Bone marrow (tissue), 2 donors: ENCODE results near the gene MSL3B.

Experiments used
- DNase-seq, 2 donors: peaks; one replicate each; lab custom pipeline; 2025; lab: John Stamatoyannopoulos, UW

MSL3B gene

DNA sequence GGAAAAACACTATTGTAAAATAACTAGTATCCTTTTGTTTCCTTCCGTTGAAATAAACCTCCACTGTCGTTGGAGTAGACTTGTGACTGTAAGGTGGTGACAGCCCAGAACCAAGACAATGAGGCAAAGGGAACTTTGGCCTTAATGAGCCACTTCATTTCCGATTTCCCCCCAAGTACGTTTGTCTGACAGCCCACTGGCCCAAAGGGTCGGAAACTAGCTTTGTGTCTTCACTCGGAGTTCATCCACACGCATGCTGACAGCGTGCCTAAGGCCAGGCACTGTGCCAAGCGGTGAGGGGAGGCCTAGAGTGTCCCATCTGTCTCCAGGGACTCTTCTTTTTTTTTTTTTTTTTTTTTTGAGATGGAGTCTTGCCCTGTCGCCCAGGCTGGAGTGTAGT, 34.8 kb downstream of the MSL3B start:
- DNase-seq, result no peak

DNA sequence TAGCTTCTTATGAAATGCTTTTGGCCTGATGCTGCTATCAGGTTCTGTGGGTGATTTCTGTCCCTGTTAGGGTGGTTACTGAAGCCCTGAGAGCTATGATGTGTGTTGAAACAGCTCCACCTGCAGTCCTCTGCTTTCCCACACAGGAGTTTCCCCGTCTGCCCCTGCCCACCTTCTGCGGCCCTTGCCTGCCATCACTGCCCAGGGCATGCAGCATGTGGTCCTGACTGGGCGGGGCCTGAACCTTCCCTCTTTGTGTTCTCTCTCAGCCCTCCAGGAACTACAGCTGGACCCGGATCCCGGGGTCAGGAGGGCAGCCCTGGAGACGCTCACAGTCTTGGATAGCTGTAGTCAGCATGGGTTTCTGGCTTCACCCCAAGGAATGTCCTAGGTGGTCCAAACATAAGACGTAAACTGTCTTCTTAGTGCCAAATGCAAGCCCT, 35.3 kb downstream of the MSL3B start:
- DNase-seq, result no peak

DNA sequence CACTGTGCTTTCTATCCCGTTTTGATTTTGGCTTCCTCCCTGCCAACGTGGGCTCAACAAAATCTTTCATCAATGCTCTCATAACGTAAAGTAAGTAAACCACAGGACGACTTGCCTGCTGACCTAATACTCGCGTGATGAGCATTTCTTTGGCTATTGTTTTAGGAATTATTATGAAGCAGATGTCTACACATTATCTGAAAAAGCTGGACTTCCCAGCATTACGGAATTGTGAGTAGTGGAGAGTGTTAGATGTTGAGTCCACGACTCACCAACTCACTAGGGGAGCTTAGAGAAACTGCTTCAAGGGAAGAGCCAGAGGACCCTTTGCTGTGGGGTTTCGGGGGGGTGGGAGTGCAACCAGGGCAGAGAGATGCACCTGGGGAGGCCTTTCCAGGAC, 35.8 kb downstream of the MSL3B start:
- no peak for DNase-seq

DNA sequence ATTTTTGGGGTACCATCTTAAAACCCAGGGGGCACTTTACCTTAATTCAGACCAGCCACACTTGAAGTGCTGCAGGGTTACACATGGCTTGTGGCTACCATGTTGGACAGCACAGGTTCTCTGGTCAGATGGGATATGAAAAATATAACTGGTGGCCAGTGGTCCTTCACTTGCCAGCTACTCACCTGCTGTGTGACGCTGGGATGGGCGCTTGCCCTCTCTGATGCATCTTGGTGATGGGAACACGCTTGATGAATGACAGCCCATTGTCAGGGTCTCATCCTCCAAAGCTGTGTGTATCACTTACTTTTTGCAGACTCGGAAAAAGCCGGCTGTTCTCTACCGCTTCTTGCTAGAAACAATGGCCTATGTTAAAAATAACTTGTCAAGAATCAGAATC, 36.3 kb downstream of the MSL3B start:
- no peak for DNase-seq

DNA sequence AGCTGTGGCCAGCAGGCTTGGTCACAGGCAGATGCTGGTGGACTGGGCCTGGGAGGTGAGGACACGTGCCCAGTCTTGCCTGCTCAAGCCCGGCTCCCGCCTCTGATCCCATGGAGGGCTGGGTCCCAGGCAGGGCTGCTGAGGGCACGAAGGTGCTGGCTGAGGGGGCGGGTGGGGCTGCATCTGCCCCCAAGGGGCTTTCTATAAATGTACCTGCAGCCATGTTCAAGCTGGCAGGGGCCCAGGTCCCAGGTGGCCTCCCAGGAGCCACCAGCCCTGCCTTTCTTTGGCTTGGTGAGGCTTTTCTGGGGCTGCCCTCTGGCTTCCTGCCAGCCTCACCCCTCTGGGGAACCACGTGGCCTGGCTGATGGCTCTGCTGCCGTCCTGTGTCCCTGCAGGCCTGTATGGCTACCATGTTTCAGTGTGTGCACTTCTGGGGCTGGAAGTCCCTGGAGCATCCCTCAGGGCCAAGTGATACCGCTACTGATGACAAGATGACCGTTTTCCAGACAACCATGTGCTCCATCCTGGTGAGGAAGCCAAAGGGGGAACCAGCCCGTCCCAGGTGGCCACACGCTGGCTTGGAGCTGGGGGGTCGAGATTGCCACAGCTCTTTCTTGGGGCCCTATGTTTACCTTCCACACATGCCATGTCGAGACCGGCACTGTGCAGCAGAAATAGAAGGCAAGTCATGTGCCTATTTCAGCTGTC, 37.0 kb downstream of the MSL3B start:
- DNase-seq, result no peak

DNA sequence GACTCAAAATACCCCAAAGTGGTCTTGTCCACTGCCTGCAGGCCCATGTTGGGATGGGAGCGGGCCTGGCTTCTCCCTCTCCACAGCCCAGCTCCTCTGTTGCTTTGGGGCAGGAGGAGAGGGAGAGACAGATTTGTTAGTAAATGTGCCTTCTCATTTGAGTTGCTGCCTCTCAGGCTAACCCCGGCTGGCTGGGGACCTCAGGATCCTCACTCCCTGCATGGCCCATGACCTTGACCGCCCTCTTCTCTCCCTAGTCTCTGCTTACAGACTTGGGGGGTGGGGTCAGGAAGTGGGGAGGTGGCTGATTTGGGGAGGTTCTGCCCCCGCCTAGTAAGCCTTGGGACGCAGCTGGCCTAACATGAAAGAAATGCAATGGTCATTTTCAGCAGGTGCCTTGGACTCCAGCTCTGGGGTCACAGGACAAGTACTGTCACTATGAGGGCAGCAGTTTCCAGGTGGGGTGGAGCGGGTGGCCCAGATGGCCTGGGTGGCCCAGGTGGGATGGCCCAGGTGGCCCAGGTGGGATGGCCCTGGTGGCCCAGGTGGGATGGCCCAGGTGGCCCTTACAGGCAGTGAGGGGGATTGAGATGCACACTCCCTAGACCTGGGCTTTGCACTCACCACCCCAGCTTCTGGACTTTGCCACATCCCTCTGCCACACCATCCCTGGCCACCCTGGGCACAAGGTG, 37.9 kb downstream of the MSL3B start:
- no peak for DNase-seq

DNA sequence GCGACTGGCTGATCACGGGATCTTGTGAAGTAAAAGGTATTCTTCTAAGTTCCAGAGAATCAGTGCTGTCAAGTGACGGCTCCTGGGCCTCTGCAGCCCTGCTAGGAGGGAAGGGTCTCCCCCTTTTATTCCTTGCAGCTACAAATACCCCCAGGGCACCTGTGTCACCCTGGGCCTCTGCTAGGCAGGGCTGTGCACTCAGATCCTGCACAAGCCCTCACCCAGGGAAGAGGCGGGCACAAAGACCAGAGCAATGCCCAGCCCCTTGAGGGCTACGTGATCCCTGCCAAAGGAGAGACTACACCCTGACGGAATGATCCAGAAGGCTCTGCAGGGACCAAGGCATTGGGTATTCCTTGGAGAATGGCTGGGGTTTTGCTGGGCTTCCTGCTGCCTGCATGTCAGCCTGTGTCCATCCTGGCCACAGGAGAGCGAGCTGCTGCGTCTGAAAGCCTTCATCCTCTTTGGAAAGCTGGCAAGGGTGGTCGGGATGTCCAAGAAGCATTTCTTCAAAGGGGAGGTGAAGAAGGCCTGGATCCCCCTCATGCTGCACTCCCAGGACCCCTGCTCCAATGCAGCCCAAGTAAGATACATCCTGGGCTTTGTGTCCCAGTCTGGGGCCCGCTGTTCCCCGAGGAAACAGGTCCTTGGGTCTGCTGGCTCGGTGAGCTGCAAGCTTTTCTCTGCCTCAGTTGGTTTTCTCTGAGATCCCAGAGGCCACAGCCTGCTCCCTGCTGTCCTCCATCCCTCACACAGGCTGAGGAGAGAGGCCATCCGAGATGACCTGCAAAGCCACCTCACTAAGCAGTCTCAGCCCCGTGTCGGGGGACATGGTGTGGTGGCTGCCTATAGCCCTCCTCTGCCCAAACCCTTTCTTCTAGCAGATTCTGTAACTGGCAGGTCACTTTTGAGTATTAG, 38.7 kb downstream of the MSL3B start:
- no peak for DNase-seq

DNA sequence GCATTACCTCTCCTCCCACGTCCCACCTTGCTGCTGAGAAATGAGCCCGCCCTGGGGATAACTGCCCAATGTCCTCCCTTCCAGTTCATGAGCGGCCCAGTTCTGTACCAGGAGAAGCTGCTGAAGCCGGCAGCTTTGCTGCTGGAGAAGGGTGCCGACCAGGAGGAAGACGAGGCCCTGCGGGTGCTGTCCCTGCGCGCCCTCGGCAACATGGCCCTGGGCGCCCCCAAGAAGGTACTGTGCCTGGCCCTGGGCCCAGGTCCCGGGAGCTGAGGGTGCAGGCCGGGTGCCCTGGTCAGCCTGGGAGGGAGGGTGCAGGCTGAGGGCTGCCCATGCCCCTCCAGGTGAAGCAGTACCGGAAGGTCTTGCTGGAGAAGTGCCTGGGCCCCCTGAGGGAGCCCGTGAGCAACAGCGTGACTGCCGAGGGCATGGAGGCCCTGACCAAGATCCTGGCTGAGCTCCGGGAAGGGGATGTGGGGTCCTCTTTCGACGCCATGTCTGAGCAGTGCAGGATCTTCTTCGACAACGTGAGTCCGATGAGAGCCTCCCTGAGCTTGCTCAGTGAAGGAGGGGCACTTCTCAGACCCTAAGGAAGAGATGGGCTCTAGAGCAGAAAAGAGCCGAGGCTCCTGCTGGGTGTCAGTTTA, 39.5 kb downstream of the MSL3B start:
- no peak for DNase-seq

DNA sequence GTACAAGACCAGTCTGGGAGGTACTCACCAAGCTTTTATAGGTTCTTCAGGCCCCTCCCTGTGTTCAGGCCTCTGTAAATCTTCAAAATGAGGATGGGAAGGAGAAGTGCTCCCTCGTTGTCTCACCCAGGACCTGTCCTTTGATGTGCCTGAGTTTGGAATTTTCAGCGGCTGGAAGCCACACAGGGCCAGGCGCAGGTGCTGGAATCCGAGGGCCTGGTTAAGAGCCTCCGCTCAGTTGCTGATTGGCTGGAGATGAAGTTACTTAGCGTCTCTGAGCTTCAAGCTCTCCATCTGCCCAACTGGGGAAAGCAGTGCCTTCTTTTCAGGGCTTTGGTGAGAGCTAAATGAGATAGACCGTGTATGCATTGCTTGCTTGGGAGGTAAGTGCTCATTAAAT, 43.8 kb downstream of the MSL3B start:
- DNase-seq, result no peak

DNA sequence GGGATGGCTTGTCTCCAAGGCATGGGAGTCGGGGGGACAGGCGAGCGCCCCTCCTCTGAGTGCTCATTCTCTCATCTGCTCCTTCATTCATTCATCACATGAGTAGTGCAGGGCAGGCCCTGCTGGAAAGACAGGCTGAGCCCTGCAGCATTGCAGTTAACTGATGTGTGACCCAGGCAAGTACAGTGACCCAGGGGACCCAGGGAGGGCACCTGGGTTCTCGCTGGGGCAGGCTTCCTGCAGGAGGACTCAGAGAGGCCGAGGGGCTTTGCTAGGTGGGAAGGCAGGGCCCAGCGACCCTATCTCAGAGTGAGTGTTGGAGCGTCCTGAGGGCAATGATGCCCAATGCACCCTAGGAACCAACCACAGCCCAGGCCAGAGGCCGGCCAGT, 44.5 kb downstream of the MSL3B start:
- no peak for DNase-seq

DNA sequence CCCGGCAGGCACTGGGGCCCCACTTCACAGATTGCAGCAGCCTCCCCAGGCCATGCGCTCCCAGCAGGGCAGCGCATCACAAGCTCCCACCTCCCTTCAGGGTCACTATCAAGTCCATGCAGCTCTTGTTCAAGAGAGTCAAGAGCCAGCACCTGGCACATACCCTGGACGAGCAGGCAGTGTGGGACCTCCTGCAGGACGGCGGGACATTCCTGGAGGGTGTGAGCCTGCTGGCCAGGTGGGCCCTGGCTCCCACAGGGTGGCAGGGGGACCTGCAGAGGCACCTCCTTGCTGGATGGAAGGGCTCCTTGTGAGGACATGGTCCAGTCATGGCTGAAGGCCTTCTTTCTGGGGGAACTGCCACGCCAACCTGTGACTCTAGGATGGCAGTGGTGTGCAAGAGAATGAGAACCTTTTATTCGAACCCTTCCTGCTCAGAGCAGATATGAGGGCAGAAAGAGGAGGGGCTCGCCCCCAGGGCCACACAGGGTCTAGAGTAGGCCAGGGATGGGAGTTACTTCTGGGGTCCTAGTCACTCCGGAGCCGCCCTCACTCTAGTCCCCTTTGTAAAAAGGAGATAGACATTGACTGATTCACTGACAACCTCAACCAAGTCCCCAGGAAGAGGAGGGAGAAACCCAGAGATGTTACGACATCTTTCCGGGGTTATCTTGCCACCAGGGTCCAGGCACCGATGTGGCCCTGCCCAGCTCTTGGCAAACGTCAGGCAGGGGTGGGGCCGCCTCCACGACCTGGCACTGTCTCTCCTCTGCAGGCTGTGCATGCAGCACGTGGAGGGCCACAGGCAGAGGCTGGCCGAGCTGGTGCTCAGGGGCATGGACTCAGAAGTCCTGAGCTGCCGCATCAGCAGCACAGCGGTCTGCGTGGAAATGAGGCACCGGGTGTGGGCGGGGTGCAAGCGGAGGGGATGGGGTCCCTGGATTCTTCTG, 45.1 kb downstream of the MSL3B start:
- DNase-seq, result no peak

DNA sequence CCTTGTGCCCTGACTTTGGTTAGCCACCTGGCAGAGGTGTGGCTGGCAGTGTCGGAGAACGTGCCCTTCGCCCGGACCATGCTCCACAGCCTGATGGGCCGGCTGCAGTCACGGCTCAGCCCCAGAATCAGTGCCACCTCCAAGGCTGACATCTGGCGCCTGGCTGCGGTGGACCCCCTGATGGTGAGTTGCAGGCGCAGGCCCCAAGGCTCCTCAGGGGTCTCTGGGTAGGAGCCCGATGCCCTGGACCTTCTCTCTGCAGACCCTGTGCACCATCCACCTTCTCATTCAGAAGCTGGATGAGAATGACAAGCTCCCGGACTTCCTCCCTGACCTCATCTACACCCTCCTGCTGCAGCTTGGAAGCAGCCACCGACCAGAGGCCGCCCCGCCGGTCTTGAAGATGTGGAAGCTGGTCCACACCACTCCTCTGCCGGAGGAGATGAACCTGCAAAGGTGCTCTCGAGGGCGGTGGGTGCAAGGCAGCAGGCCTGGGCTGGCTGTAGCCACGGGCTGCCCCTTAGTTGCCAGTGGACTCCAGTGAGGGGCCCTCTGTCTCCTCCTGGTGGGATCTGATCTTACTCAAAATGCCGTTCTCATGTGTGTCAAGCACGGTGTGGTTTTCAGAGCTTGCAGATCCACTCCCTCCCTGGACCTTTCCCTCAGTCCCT, 46.0 kb downstream of the MSL3B start:
- no peak for DNase-seq

DNA sequence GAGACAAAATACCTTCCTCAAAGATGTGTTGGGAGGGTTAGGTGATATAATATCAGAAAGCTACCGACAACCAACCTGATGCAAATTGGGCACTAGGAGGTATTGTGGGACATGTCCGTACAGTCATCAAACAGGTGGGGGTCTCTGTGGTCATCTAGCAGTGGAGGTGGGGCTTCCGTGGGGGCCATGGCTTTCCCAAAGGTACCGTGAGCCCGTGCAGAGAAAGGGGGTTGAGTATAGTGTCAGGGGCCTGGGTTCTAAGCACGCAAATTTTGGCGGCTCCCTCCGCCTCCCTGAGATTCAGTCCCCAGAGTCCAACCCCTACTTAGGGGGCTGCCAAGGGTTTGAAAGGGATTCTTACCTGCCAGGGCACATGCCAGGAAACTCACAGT, 46.5 kb downstream of the MSL3B start:
- DNase-seq, result no peak

DNA sequence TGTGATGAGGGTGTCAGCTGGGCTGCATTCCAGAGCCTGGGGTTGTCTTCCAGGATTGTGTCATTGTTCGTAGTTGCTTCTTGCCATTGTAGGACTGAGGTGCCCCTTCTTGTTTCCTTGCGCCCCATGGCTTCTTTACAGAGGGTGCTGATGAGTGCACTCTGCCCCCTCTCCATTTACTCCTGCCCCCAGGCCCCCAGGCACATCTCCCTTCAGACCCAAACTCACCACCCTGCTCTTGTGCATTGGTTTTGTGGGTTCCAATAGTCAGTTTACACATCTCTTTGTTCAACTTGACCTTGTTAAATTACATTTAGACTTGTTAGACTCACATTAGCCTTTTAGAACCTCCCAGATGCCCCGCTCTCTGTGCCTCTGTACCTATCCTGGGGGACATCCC, 47.0 kb downstream of the MSL3B start:
- no peak for DNase-seq

DNA sequence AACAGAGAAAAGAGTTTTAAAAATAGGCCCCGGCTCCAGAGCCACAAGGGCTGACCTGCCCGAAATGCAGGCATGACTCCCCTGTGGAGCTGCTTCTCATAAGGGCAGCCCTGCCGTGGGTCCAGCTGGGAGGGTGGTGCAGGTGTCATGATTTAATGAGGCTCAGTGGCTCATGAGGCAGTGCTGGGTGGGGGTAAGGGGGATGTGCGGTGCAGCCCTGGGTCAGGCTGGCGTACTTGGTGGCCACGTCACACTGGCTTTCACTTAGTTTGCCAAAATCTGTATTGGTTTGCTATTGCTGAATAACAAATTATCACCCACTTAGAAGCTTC, 47.4 kb downstream of the MSL3B start:
- DNase-seq, result no peak

DNA sequence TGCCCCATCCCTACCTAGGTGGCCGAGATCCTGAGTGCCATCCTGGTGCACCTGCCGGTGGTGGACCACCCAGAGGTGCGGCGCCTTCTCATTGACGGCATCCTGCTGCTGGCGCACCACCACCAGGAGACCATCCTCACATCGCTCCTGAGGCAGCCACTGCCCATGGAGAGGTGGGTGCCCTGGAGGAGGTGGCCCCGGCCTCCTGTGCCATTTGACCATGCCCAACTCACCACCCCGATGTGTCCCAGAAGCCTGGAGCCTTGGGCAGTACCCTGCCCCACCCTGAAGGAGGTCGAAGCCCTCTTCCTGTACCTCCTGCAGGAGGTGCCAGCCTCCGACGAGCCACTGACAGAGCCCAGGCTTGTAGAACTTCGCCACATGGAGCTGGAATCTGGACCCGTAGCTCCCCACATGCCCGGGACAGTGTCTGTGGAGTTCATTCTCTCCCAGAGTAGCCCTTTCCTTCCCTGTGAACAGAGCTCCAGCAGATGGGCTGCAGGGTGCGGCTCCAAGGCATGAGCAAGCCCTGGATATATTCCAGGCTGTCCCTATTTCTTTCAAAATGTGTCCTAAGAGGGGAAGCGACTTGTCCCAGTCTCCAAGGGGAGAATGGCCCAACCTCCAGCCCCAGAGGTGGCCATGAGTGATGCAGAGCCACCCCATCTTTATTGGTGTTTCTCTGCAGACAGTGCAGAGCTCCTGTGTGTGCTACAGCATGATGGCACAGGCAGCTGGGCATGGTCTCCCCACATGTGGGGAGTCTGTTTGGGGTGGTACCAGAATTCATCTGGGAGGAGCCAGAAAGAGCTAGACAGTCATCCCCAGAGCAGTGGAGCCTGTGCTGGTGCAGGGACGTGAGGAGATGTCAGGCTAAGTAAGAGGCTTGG, 48.1 kb downstream of the MSL3B start:
- DNase-seq, result no peak

DNA sequence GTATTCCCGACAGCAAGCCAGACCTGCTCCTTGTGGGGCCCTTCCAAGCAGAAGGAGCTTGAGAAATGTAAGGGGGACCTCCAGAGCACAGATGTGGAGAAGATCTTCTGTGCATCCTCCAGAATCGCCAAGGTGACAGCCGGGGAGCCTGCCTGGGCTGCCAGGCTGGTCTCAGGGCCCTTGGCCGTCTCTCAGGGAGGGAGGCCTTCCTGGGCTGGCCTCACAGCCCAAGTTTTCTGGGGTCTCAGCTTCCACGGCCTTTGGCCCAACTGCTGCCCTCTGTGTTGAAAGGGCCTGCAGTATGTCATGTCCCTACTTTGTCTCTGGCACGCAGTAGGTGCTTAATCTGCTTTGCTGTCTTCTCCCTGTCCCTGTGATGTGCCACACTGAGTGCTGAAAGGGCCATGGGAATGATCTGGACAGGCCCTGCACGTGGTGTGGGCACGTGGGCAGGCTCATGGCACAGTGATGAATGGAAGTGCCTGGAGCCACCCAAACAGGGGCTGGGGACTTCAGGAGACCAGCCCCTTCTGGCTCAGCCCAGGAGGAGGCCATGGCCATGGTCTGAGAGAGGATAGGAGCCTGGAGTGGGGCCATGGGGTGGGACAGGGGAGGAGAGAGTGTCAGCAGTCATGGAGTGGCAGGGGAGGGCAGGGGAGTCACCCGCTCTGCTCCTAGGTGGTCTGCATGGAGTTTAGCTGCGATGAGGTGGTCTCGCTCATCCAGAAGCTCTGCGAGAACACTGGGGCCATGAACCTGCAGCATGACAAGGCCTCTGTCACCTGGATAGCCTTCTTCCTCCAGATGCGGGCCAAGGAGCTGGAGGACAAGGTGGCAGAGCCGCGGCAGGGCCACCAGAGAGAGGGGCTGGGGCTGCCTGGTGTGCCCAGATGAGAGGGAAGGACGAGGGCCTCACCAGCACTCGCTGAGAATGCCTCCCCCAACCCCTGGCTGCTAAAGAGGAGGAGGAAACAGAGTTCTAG, 49.3 kb downstream of the MSL3B start:
- DNase-seq, result no peak

DNA sequence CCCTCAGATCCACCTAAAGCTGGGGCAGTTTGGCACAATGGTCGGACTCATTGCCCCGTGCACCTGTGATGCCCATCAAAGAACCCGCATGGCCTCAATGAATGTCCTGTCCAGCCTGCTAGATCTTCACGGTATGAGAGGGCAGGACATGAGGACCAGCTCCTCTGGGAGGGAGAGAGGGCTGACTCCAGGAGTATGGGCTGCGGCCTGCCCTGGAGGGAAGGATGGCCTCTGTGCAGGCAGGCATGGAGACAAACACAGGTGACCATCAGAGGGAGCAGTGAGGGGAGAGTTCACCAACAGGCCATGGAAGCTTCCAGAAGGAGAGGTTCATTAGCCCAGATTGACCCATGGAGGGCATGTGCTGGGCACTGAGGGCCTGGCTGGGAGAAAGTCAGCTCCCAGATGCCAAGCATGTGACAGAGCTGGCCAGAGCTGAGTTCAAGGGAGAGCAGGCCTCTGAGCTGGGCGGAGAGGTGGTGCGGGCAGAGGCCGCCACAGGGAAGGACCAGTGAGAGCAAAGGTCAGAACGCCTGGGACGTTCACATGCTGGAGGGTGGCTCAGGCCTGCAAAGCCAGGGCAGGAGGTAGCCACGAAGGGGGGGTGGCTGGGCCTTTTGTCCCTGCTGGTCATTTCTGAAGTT, 50.1 kb downstream of the MSL3B start:
- DNase-seq, result no peak
